Measurements from ENCODE around the gene MBTD1. TPM values are rescaled to one million over a fixed set of nuclear protein-coding genes. Genes with fewer than 3 reads are reported as not detected.

MBTD1 gene
- total RNA-seq, 2 donors from 2014 or later: 6.9 to 18.3 TPM

GRCh38 chr17:51217946-51218345, 41.9 kb downstream of the MBTD1 start:
- no peak for TF ChIP-seq CTCF (IDR thresholded peaks at IDR 0.05)
- H3K4me1 ChIP-seq (ENCODE audit: control insufficient read depth in 1 of 2, low read depth in 2 of 2): no peaks in the 10 kb centered on the region
- H3K4me3 ChIP-seq: no peak overlapping the region
- ATAC-seq (ENCODE audit: insufficient number of reproducible peaks, low FRiP score, low read depth) (no peak), DNase-seq (ENCODE audit: low spot score) (no peak)
- peaks cover 25% of the 10 kb centered on the region for H3K36me3 ChIP-seq
- no peaks in the 10 kb centered on the region for H3K9me3 ChIP-seq
- no peak overlapping the region for H3K27ac ChIP-seq
- no peaks in the 10 kb centered on the region for H3K27me3 ChIP-seq (replicated peaks; ENCODE audit: insufficient read depth)

- DNase-seq (ENCODE audit: low spot score) (no peak), ATAC-seq (ENCODE audit: insufficient number of reproducible peaks, low FRiP score, low read depth) (no peak)
- Histone ChIP-seq H3K4me3 (no peak overlapping the region), H3K4me1 (ENCODE audit: control insufficient read depth in 1 of 2, low read depth in 2 of 2) (no peaks in the 10 kb centered on the region), H3K9me3 (no peaks in the 10 kb centered on the region), H3K27me3 (replicated peaks; ENCODE audit: insufficient read depth) (no peaks in the 10 kb centered on the region), H3K36me3 (peaks cover 26% of the 10 kb centered on the region), H3K27ac (no peak overlapping the region)
- TF ChIP-seq CTCF (IDR thresholded peaks at IDR 0.05): no peak
These were observed 44.9 kb downstream of the MBTD1 start for GRCh38 chr17:51214920-51215319.

GRCh38 chr17:51203838-51204237, 56.0 kb downstream of the MBTD1 start:
- peaks cover 52% of the 10 kb centered on the region for H3K36me3 ChIP-seq
- H3K4me1 ChIP-seq (ENCODE audit: control insufficient read depth in 1 of 2, low read depth in 2 of 2): no peaks in the 10 kb centered on the region
- H3K9me3 ChIP-seq: no peaks in the 10 kb centered on the region
- no peak overlapping the region for H3K4me3 ChIP-seq
- ATAC-seq (ENCODE audit: insufficient number of reproducible peaks, low FRiP score, low read depth): no peak
- no peak overlapping the region for H3K27ac ChIP-seq
- no peak for TF ChIP-seq CTCF (IDR thresholded peaks at IDR 0.05)
- no peaks in the 10 kb centered on the region for H3K27me3 ChIP-seq (replicated peaks; ENCODE audit: insufficient read depth)
- DNase-seq (ENCODE audit: low spot score): no peak

- Histone ChIP-seq H3K4me1 (ENCODE audit: control insufficient read depth in 1 of 2, low read depth in 2 of 2) (no peaks in the 10 kb centered on the region), H3K9me3 (no peaks in the 10 kb centered on the region), H3K27ac (no peak overlapping the region), H3K36me3 (peaks cover 52% of the 10 kb centered on the region), H3K4me3 (no peak overlapping the region), H3K27me3 (replicated peaks; ENCODE audit: insufficient read depth) (no peaks in the 10 kb centered on the region)
- no peak for ATAC-seq (ENCODE audit: insufficient number of reproducible peaks, low FRiP score, low read depth)
- TF ChIP-seq CTCF (IDR thresholded peaks at IDR 0.05): no peak
- no peak for DNase-seq (ENCODE audit: low spot score)
These were observed 59.0 kb downstream of the MBTD1 start for GRCh38 chr17:51200846-51201245.

GRCh38 chr17:51200295-51200694, 59.6 kb downstream of the MBTD1 start:
- H3K27ac ChIP-seq: no peak overlapping the region
- peaks cover 58% of the 10 kb centered on the region for H3K36me3 ChIP-seq
- H3K4me3 ChIP-seq: no peak overlapping the region
- H3K4me1 ChIP-seq (ENCODE audit: control insufficient read depth in 1 of 2, low read depth in 2 of 2): no peaks in the 10 kb centered on the region
- ATAC-seq (ENCODE audit: insufficient number of reproducible peaks, low FRiP score, low read depth): no peak
- no peak for DNase-seq (ENCODE audit: low spot score)
- no peak for TF ChIP-seq CTCF (IDR thresholded peaks at IDR 0.05)
- no peaks in the 10 kb centered on the region for H3K9me3 ChIP-seq
- no peaks in the 10 kb centered on the region for H3K27me3 ChIP-seq (replicated peaks; ENCODE audit: insufficient read depth)

Measured in thoracic aorta (tissue), 2 donors.